Cardiac muscle cell (in vitro differentiated cells and primary cell): ENCODE measurements around the gene HACD1. TPM values are rescaled to one million over a fixed set of nuclear protein-coding genes. Genes with fewer than 3 reads are reported as not detected.

Experiments used
- DNase-seq, 2 donors: peaks; one replicate each; pipeline versions ENCODE4 v3.0.0 to v3.0.0-alpha.2; 2010 to 2017; ENCODE audit warnings: low read depth in 1 of 2, low spot score in 1 of 2
- H3K27ac ChIP-seq: fragments of 200-600 bp; sonication (generic); 2 replicates; pipeline ENCODE4 v1.5.1; 2016
- H3K27me3 ChIP-seq: fragments of 200-600 bp; sonication (generic); 2 replicates; pipeline ENCODE4 v1.6.0; 2016; ENCODE audit warnings: control low read depth
- H3K36me3 ChIP-seq: fragments of 200-600 bp; sonication (generic); 2 replicates; pipeline ENCODE4 v1.5.1; 2016; ENCODE audit warnings: control low read depth
- H3K4me1 ChIP-seq: fragments of 200-600 bp; sonication (generic); 2 replicates; pipeline ENCODE4 v1.8.1; 2017; ENCODE audit warnings: low read depth, mild to moderate bottlenecking, mixed run types
- H3K4me3 ChIP-seq: fragments of 200-600 bp; sonication (generic); 2 replicates; pipeline ENCODE4 v1.5.1; 2016; ENCODE audit warnings: mild to moderate bottlenecking
- H3K9me3 ChIP-seq: fragments of 200-600 bp; sonication (generic); 2 replicates; pipeline ENCODE4 v1.5.1; 2017; ENCODE audit warnings: low read depth, mild to moderate bottlenecking, control low read depth
- polyA plus RNA-seq: library from polyadenylated mRNA; unstranded; fragments of >200 nt; fragmentation: Nextera tagmentation; extraction: Ambion mirVana; gene quantifications from 2 replicates; pipeline ENCODE4 v1.2.1, GENCODE V29; 2016
- total RNA-seq: library from RNA; depleted of rRNA; stranded (reverse); fragments of >200 nt; gene quantifications from 2 replicates; pipeline ENCODE4 v1.2.3, GENCODE V29; 2016
- TF ChIP-seq, protein P1 (sequence below): IDR thresholded peaks from 2 replicates; pipeline ENCODE4 v1.5.1; 2012; ENCODE audit warnings: low read depth, mild to moderate bottlenecking, low read length

Gene HACD1, protein sequence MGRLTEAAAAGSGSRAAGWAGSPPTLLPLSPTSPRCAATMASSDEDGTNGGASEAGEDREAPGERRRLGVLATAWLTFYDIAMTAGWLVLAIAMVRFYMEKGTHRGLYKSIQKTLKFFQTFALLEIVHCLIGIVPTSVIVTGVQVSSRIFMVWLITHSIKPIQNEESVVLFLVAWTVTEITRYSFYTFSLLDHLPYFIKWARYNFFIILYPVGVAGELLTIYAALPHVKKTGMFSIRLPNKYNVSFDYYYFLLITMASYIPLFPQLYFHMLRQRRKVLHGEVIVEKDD
- 141 and 226 TPM in 2 replicates for total RNA-seq
- 279 and 449 TPM in 2 replicates for polyA plus RNA-seq

DNA sequence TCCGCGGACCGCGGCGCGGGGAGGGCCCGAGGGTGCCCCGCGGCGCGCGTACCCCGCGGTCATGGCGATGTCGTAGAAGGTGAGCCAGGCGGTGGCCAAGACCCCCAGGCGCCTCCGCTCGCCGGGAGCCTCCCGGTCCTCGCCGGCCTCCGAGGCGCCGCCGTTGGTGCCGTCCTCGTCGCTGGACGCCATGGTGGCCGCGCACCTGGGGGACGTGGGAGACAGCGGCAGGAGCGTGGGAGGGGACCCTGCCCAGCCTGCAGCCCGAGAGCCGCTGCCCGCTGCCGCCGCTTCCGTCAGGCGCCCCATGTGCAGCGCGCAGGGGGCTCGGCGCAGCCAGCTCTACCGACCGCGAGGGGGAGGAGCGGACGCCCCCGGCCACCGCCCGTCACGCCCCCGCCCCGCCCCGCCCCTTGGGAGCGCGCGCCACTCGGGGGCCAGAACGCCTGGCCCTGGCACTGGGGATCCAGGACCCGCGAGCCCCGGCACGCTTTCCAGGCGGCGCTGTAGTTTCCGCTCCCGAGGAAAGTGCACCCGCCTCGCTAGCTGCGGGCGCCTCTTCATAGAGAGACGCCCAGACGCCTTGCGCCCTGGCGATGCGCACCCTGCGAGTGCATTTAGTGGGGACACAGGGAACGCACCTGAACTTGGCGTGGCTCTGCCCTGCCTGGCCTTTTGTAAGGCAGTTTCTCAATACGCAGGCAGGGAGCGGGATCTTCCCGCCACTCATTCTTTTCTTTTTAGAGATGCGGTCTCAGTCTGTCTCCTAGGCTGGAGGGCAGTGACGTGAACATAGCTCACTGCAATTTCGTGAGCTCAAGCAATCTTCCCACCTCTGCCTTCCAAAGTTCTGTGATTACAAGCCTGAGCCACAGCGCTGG, at the start of gene HACD1:
Gene HACD1 (minus strand): TSS at position 344 of the 881 bp plus-strand sequence. CDS start 35 bp downstream, at position 309.
- H3K9me3 ChIP-seq, result no peaks in the 10 kb centered on the region
- TF ChIP-seq, protein P1, sequence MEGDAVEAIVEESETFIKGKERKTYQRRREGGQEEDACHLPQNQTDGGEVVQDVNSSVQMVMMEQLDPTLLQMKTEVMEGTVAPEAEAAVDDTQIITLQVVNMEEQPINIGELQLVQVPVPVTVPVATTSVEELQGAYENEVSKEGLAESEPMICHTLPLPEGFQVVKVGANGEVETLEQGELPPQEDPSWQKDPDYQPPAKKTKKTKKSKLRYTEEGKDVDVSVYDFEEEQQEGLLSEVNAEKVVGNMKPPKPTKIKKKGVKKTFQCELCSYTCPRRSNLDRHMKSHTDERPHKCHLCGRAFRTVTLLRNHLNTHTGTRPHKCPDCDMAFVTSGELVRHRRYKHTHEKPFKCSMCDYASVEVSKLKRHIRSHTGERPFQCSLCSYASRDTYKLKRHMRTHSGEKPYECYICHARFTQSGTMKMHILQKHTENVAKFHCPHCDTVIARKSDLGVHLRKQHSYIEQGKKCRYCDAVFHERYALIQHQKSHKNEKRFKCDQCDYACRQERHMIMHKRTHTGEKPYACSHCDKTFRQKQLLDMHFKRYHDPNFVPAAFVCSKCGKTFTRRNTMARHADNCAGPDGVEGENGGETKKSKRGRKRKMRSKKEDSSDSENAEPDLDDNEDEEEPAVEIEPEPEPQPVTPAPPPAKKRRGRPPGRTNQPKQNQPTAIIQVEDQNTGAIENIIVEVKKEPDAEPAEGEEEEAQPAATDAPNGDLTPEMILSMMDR, result peak; percentile 23
- H3K27ac ChIP-seq, result peak within 1 kb of the TSS; percentile 100
- peak; percentile 65 to 92 for DNase-seq
- peaks cover 7% of the 10 kb centered on the region for H3K4me1 ChIP-seq
- no peaks in the 10 kb centered on the region for H3K27me3 ChIP-seq
- peaks cover 7% of the 10 kb centered on the region for H3K36me3 ChIP-seq
- peak within 1 kb of the TSS; percentile 95 for H3K4me3 ChIP-seq

DNA sequence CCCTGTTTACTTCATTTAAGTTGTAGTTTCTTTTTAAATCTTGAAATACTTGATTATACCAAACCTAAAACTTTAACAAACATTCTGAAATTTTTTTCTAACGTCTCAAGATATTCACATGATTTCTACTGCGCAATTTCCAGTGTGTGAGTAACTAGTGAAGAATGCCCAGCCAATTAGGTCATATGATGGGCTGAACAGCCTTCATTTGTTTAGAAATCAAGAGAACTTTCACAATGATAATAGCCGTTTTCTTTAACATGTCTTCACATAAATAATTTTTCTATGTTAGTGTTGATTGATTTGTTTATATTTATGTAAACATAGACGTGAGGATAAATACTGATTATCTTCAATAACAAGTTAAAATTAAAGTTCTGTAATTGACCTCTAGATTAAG, 48.6 kb upstream of the HACD1 start:
- Histone ChIP-seq H3K36me3 (no peaks in the 10 kb centered on the region), H3K9me3 (no peaks in the 10 kb centered on the region), H3K27ac (no peak overlapping the region), H3K4me3 (no peak overlapping the region), H3K4me1 (peaks cover 3% of the 10 kb centered on the region), H3K27me3 (no peaks in the 10 kb centered on the region)
- peak in 1 of 2 donors; percentile 95 for DNase-seq
- TF ChIP-seq, protein P1, result no peak

DNA sequence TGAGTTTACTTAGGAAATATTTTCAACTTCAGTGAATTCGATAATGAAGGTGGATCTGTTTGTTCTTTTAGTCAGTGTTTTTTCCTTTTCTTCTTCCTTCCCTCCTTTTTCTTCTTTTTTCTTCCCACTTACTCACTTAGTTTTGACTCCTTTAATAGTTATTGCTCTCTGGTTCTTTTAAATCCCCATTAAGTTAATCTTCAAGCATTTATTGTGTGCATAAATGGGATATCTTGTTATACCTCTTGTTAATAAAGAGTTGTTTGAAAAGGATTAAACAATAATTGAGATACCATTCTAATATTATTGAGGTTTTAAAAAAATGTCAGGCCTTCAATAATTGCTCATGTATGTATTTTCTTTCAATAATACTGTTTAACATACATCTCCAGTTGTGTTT, 46.3 kb upstream of the HACD1 start:
- Histone ChIP-seq H3K27ac (no peak overlapping the region), H3K27me3 (no peaks in the 10 kb centered on the region), H3K4me1 (peaks cover 3% of the 10 kb centered on the region), H3K4me3 (no peak overlapping the region), H3K36me3 (peaks cover 4% of the 10 kb centered on the region), H3K9me3 (no peaks in the 10 kb centered on the region)
- DNase-seq, result no peak
- TF ChIP-seq, protein P1, result no peak

GRCh38 chr10:17662193-17663138, 45.3 kb upstream of the HACD1 start:
- DNase-seq, result no peak
- H3K9me3 ChIP-seq, result no peaks in the 10 kb centered on the region
- peaks cover 4% of the 10 kb centered on the region for H3K36me3 ChIP-seq
- H3K4me1 ChIP-seq, result peaks cover 3% of the 10 kb centered on the region
- H3K27ac ChIP-seq, result no peak overlapping the region
- no peaks in the 10 kb centered on the region for H3K27me3 ChIP-seq
- H3K4me3 ChIP-seq, result no peak overlapping the region
- TF ChIP-seq, protein P1, result no peak

- H3K36me3 ChIP-seq, result peaks cover 4% of the 10 kb centered on the region
- no peaks in the 10 kb centered on the region for H3K27me3 ChIP-seq
- no peak for DNase-seq
- TF ChIP-seq, protein P1, result no peak
- H3K9me3 ChIP-seq, result no peaks in the 10 kb centered on the region
- peaks cover 3% of the 10 kb centered on the region for H3K4me1 ChIP-seq
- no peak overlapping the region for H3K27ac ChIP-seq
- H3K4me3 ChIP-seq, result no peak overlapping the region
These were observed 44.3 kb upstream of the HACD1 start for GRCh38 chr10:17661510-17661909.
